ENCODE measurements around the gene CCDC138. TPM values are rescaled to one million over a fixed set of nuclear protein-coding genes. Genes with fewer than 3 reads are reported as not detected.

Gene CCDC138
- total and polyA plus RNA-seq, 2 of the 13 experiments (the other 11 are each of a cell fraction or from before 2014, with no cell fraction given): 5.6 to 32.5 TPM

GRCh38 chr2:108910011-108910431, 123.5 kb downstream of the CCDC138 start (continued):
- TF ChIP-seq THAP9 (CRISPR knock-in tag; IDR thresholded peaks at IDR 0.05; ENCODE audit: borderline replicate concordance) (no peak), ATF3 (CRISPR knock-in tag; IDR thresholded peaks at IDR 0.05) (no peak), ZNF639 (CRISPR knock-in tag; conservative IDR thresholded peaks at IDR 0.05) (no peak)

GRCh38 chr2:108910541-108911396, 124.2 kb downstream of the CCDC138 start:
- in situ Hi-C loops (cut with HindIII; ENCODE audit: extremely low pct_ligation_motif_present, low pct_unique_long_range_greater_than_20kb): no loop called here
- DNase-seq (ENCODE audit: low spot score): no peak
- ATAC-seq: peak; percentile 15; the same call in 2 of the 3 replicates
- no peaks in the 10 kb centered on the region; the same call in 1 of the 2 replicates for H4K20me1 ChIP-seq (ENCODE audit: insufficient read depth, low read length)
- intact Hi-C loops (cut with micrococcal nuclease; ENCODE audit: unreplicated experiment): no loop called here
- no peak for FAIRE-seq
- CTCF ChIA-PET (ENCODE audit: low intra/inter-chr PET ratio, low total read pairs): no interaction called here
- POLR2A ChIA-PET: no interaction called here
- no TSS peak for BruUV-seq (replicated peaks)
- no peak overlapping the region for H3K4me3 ChIP-seq (replicated peaks in 1 of 3; ENCODE audit: insufficient read depth in 1 of 3, low read depth in 2 of 3, low read length in 3 of 3)
- no peak overlapping the region for H3K4me2 ChIP-seq (ENCODE audit: low read depth, low read length)
- H3K4me1 ChIP-seq (ENCODE audit: insufficient read depth, low read length): no peaks in the 10 kb centered on the region
- no peaks in the 10 kb centered on the region for H3K36me3 ChIP-seq (replicated peaks in 1 of 2; ENCODE audit: control insufficient read depth in 1 of 2, insufficient read depth in 2 of 2, low read length in 2 of 2)
- H3K79me2 ChIP-seq (ENCODE audit: insufficient read depth, low read length): no peaks in the 10 kb centered on the region
- peaks cover 2 to 27% of the 10 kb centered on the region in 2 experiments; a peak in 3 of 5 replicates for H3K27me3 ChIP-seq (ENCODE audit: control insufficient read depth in 1 of 2, insufficient read depth in 2 of 2, low read length in 2 of 2)
- no peak overlapping the region for H3K27ac ChIP-seq (ENCODE audit: extremely low read length, insufficient read depth, low read length)
- no peak overlapping the region for H3K9ac ChIP-seq (ENCODE audit: insufficient read depth, low read depth, low read length)
- WGBS (ENCODE audit: low lambda C conversion rate): 31% methylated on average over 20 of the region's 20 CpGs
- no peak overlapping the region for H2AFZ ChIP-seq (ENCODE audit: low read length)
- no peaks in the 10 kb centered on the region for H3K9me3 ChIP-seq (ENCODE audit: low read length)
- no peak for TF ChIP-seq PBX3 (CRISPR knock-in tag; IDR thresholded peaks at IDR 0.05; ENCODE audit: borderline replicate concordance)
- TF ChIP-seq CC2D1A (CRISPR knock-in tag; IDR thresholded peaks at IDR 0.05): no peak
- TF ChIP-seq ZNF503 (CRISPR knock-in tag; IDR thresholded peaks at IDR 0.05): no peak
- no peak for TF ChIP-seq HOXA9 (CRISPR knock-in tag; IDR thresholded peaks at IDR 0.05; ENCODE audit: borderline replicate concordance)
- TF ChIP-seq ZNF136 (CRISPR knock-in tag; IDR thresholded peaks at IDR 0.05; ENCODE audit: low read depth): no peak
- no peak for TF ChIP-seq KAT7 (CRISPR knock-in tag; IDR thresholded peaks at IDR 0.05; ENCODE audit: borderline replicate concordance)
- no peak for TF ChIP-seq CHD4 (IDR thresholded peaks at IDR 0.05; ENCODE audit: borderline replicate concordance, low read length)
- TF ChIP-seq RNF2 (conservative IDR thresholded peaks at IDR 0.05; ENCODE audit: low read depth): no peak
- no peak for TF ChIP-seq MIER2 (CRISPR knock-in tag; IDR thresholded peaks at IDR 0.05)
- no peak for TF ChIP-seq RELA (CRISPR knock-in tag; IDR thresholded peaks at IDR 0.05)

Data from HepG2 (cell line).